Measurements from ENCODE around the gene PSEN1. TPM values are rescaled to one million over a fixed set of nuclear protein-coding genes. Genes with fewer than 3 reads are reported as not detected.

The PSEN1 gene
- polyA plus RNA-seq, 1 of the 3 experiments (the other 2 are of a cell fraction): 9.0 TPM

- Histone ChIP-seq H3K4me1 (ENCODE audit: control insufficient read depth in 1 of 2, insufficient read depth in 2 of 2, low read depth in 1 of 2, low read length in 1 of 2) (no peaks in the 10 kb centered on the region), H3K79me2 (ENCODE audit: insufficient read depth) (peaks cover 17% of the 10 kb centered on the region; the same call in 1 of the 2 replicates), H3K36me3 (replicated peaks in 1 of 2; ENCODE audit: control insufficient read depth in 1 of 2, insufficient read depth in 2 of 2, low read length in 1 of 2) (peaks cover 18 to 74% of the 10 kb centered on the region in 2 experiments), H3K9ac (no peak overlapping the region), H2AFZ (ENCODE audit: low read depth) (no peak overlapping the region), H3K9me2 (no peaks in the 10 kb centered on the region), H3K27me3 (ENCODE audit: insufficient read depth) (no peaks in the 10 kb centered on the region), H3F3A (replicated peaks; ENCODE audit: insufficient read depth) (no peaks in the 10 kb centered on the region), H4K20me1 (ENCODE audit: insufficient read depth) (0 out of 2 replicates have a peak, but pooled peaks cover 3% of the 10 kb centered on the region), H3K4me3 (ENCODE audit: low read depth in 2 of 2, low read length in 1 of 2) (no peak overlapping the region), H3K9me3 (no peaks in the 10 kb centered on the region), H3K27ac (ENCODE audit: low read depth in 2 of 2, low read length in 1 of 2) (no peak overlapping the region), H3K4me2 (no peak overlapping the region)
- WGBS (ENCODE audit: low lambda C conversion rate): 98% methylated on average over 11 of the region's 11 CpGs
- ChIA-PET POLR2A (no interaction called here), CTCF (interaction anchor here (1.1 kb wide), 1 partner anchor 70 kb away, joined by 3 read pairs; no protein-coding TSS in a partner anchor)
- no peak for TF ChIP-seq RXRA (IDR thresholded peaks at IDR 0.05; ENCODE audit: borderline replicate concordance, low read depth)
- TF ChIP-seq EZH2phosphoT487 (IDR thresholded peaks at IDR 0.05; ENCODE audit: borderline replicate concordance, low read depth): no peak
- no peak for TF ChIP-seq CHD2 (IDR thresholded peaks at IDR 0.05; ENCODE audit: low read length, partially characterized antibody)
- TF ChIP-seq USF1 (IDR thresholded peaks at IDR 0.05; ENCODE audit: borderline replicate concordance, low read depth): no peak
- TF ChIP-seq EP300 (IDR thresholded peaks at IDR 0.05; ENCODE audit: borderline replicate concordance in 1 of 2, low read depth in 1 of 2, low read length in 1 of 2): no peak
- TF ChIP-seq TCF12 (IDR thresholded peaks at IDR 0.05): no peak
- no peak for TF ChIP-seq SMC3 (IDR thresholded peaks at IDR 0.05; ENCODE audit: low read depth, low read length)
- TF ChIP-seq TEAD4 (IDR thresholded peaks at IDR 0.05; ENCODE audit: borderline replicate concordance, insufficient read depth): no peak
- no peak for DNase-seq
Measured at GRCh38 chr14:73162251-73162650, 25.9 kb downstream of the PSEN1 start.

- CTCF ChIA-PET: interaction anchor here (0.6 kb wide), 1 partner anchor 178 kb away, joined by 5 read pairs; no protein-coding TSS in a partner anchor
- no peak overlapping the region for H3K27ac ChIP-seq (ENCODE audit: low read depth in 2 of 2, low read length in 1 of 2)
- no peak overlapping the region for H3K9ac ChIP-seq
- H3K4me1 ChIP-seq (ENCODE audit: control insufficient read depth in 1 of 2, insufficient read depth in 2 of 2, low read depth in 1 of 2, low read length in 1 of 2): no peaks in the 10 kb centered on the region
- no peaks in the 10 kb centered on the region for H4K20me1 ChIP-seq (ENCODE audit: insufficient read depth)
- DNase-seq: no peak
- TF ChIP-seq RXRA (IDR thresholded peaks at IDR 0.05; ENCODE audit: borderline replicate concordance, low read depth) (no peak), EP300 (IDR thresholded peaks at IDR 0.05; ENCODE audit: borderline replicate concordance in 1 of 2, low read depth in 1 of 2, low read length in 1 of 2) (no peak), GATA2 (CRISPR knock-in tag; IDR thresholded peaks at IDR 0.05) (no peak), TEAD4 (IDR thresholded peaks at IDR 0.05; ENCODE audit: borderline replicate concordance, insufficient read depth) (no peak), MXI1 (IDR thresholded peaks at IDR 0.05; ENCODE audit: low read depth, low read length) (no peak), NRF1 (IDR thresholded peaks at IDR 0.05; ENCODE audit: low read depth, low read length) (no peak), MAX (IDR thresholded peaks at IDR 0.05; ENCODE audit: low read depth) (no peak)
- TF ChIP-seq, protein P1, sequence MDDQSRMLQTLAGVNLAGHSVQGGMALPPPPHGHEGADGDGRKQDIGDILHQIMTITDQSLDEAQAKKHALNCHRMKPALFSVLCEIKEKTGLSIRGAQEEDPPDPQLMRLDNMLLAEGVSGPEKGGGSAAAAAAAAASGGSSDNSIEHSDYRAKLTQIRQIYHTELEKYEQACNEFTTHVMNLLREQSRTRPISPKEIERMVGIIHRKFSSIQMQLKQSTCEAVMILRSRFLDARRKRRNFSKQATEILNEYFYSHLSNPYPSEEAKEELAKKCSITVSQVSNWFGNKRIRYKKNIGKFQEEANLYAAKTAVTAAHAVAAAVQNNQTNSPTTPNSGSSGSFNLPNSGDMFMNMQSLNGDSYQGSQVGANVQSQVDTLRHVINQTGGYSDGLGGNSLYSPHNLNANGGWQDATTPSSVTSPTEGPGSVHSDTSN (IDR thresholded peaks at IDR 0.05): no peak
- TF ChIP-seq, protein P2, sequence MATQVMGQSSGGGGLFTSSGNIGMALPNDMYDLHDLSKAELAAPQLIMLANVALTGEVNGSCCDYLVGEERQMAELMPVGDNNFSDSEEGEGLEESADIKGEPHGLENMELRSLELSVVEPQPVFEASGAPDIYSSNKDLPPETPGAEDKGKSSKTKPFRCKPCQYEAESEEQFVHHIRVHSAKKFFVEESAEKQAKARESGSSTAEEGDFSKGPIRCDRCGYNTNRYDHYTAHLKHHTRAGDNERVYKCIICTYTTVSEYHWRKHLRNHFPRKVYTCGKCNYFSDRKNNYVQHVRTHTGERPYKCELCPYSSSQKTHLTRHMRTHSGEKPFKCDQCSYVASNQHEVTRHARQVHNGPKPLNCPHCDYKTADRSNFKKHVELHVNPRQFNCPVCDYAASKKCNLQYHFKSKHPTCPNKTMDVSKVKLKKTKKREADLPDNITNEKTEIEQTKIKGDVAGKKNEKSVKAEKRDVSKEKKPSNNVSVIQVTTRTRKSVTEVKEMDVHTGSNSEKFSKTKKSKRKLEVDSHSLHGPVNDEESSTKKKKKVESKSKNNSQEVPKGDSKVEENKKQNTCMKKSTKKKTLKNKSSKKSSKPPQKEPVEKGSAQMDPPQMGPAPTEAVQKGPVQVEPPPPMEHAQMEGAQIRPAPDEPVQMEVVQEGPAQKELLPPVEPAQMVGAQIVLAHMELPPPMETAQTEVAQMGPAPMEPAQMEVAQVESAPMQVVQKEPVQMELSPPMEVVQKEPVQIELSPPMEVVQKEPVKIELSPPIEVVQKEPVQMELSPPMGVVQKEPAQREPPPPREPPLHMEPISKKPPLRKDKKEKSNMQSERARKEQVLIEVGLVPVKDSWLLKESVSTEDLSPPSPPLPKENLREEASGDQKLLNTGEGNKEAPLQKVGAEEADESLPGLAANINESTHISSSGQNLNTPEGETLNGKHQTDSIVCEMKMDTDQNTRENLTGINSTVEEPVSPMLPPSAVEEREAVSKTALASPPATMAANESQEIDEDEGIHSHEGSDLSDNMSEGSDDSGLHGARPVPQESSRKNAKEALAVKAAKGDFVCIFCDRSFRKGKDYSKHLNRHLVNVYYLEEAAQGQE (IDR thresholded peaks at IDR 0.05; ENCODE audit: low read depth, low read length): no peak
- no peaks in the 10 kb centered on the region for H3K9me3 ChIP-seq
- no peaks in the 10 kb centered on the region for H3K27me3 ChIP-seq (ENCODE audit: insufficient read depth)
- H2AFZ ChIP-seq (ENCODE audit: low read depth): no peak overlapping the region
- no peak overlapping the region for H3K4me3 ChIP-seq (ENCODE audit: low read depth in 2 of 2, low read length in 1 of 2)
- WGBS (ENCODE audit: low lambda C conversion rate): 85% methylated on average over 1 of the region's 1 CpG
- peaks cover 47 to 58% of the 10 kb centered on the region in 2 experiments for H3K36me3 ChIP-seq (replicated peaks in 1 of 2; ENCODE audit: control insufficient read depth in 1 of 2, insufficient read depth in 2 of 2, low read length in 1 of 2)
- H3K79me2 ChIP-seq (ENCODE audit: insufficient read depth): peaks cover 3% of the 10 kb centered on the region; the same call in 1 of the 2 replicates
- no peaks in the 10 kb centered on the region for H3F3A ChIP-seq (replicated peaks; ENCODE audit: insufficient read depth)
- no peak overlapping the region for H3K4me2 ChIP-seq
- POLR2A ChIA-PET: no interaction called here
- H3K9me2 ChIP-seq: no peaks in the 10 kb centered on the region
Measured at GRCh38 chr14:73166399-73166798, 30.1 kb downstream of the PSEN1 start.
